Stimulated activated CD4-positive, alpha-beta T cell treated with anti-CD3 and anti-CD28 coated beads, Interleukin-12 subunit alpha, Interleukin-12 subunit beta, amount 100 ng/mL, for 24 hours (primary cell): ENCODE results near the gene DLL3.
"Not testable (repeated sequence)": the region's sequence is repeated elsewhere in the genome, so short reads cannot be mapped to it uniquely, and the experiment has no call there.

Experiments
- DNase-seq, 2 experiments: peaks; one replicate each; pipeline ENCODE4 v3.0.0-alpha.2; 2020; ENCODE audit warnings: low read depth in 2 of 2

Gene DLL3, protein sequence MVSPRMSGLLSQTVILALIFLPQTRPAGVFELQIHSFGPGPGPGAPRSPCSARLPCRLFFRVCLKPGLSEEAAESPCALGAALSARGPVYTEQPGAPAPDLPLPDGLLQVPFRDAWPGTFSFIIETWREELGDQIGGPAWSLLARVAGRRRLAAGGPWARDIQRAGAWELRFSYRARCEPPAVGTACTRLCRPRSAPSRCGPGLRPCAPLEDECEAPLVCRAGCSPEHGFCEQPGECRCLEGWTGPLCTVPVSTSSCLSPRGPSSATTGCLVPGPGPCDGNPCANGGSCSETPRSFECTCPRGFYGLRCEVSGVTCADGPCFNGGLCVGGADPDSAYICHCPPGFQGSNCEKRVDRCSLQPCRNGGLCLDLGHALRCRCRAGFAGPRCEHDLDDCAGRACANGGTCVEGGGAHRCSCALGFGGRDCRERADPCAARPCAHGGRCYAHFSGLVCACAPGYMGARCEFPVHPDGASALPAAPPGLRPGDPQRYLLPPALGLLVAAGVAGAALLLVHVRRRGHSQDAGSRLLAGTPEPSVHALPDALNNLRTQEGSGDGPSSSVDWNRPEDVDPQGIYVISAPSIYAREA

DNA sequence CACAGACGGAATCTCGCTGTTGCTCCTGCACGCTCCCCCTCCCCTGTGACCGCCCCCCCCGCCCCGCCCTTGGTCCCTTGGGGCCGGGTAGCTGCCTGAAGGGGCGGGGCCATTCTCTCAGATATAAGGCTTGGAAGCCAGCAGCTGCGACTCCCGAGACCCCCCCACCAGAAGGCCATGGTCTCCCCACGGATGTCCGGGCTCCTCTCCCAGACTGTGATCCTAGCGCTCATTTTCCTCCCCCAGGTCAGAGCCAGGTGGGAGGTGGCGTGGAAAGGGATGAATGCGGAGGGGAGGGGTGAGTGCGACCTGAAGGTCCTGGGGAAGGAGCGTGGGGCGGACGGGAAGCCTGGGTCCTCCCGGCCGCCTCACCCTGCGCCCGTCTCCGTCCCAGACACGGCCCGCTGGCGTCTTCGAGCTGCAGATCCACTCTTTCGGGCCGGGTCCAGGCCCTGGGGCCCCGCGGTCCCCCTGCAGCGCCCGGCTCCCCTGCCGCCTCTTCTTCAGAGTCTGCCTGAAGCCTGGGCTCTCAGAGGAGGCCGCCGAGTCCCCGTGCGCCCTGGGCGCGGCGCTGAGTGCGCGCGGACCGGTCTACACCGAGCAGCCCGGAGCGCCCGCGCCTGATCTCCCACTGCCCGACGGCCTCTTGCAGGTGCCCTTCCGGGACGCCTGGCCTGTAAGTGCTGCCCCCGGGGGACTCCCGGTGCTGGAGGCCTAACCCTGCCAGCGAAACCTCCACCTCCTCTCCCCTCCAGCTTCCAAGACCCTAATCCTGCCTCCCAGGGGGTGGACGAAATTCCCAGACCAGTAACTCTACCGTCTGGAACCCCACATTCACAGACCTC lies at the start of gene DLL3:
TSS of gene DLL3 (plus strand) at position 150 of the 845 bp plus-strand sequence. CDS start at position 178, 28 bp downstream.
- no peak for DNase-seq

DNA sequence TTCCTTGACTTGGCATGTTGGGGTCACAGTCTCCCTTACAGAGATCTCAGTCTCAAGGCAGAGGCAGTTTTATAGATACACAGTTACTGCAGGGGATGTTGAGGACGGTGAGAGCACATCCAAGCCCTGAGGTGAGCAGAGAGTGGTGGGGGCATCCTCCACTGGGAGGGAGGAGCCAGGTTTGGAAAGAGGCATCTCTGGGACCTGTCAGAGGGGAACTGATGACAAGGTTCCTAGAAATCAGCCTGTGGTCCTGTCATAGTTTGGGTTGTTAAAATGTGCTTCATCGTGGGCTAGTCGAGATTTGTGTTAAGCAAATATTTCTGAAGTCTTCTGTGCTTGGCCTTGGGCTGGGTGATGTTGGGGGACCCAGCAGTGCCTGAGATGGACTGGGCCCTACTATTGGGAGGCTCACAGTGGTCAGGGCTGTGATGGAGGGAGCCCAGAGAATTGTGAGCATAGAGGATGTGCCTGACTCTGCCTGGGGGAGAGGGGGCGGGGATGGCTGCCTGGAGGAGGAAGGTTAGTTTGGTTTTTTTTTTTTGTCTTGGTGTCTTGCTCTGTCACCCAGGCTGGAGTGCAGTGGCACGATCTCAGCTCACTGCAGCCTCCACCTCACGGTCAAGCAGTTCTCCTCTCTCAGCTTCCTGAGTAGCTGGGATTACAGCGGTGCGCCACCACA lies 49.5 kb upstream of the DLL3 start:
- no peak for DNase-seq

DNA sequence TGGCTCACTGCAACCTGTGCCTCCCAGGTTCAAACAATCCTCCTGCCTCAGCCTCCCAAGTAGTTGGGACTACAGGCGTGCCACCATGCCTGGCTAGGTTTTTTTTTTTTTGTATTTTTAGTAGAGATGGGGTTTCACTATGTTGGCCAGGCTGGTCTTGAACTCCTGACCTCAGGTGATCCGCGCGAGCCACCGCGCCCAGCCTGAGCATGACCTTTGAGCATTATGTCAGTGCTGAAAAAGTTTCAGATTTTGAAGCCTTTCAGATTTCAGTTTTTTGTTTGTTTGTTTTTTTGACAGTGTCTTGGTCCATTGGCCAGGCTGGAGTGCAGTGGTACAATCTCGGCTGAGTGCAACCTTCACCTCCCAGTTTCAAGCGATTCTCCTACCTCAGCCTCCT lies 47.5 kb upstream of the DLL3 start:
- not testable (repeated sequence) for DNase-seq

DNA sequence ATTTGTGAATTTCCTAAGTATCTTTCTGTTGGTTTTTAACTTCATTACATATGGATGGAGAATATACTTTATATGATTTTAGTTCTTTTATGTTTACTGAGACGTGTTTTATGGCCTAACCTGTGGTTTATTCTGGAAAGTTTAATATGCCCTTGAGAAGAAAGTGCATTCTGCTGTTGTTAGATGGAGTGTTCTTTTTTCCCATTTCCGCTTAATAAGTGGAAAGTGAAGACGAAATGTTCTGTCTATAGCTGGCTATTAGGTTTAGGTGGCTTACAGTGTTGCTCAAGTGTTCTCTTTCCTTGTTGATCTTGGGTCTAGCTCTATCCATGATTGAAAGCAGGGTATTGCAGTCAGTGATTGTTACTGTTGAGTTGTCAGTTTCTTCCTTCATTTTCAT lies 35.3 kb upstream of the DLL3 start:
- no peak for DNase-seq

DNA sequence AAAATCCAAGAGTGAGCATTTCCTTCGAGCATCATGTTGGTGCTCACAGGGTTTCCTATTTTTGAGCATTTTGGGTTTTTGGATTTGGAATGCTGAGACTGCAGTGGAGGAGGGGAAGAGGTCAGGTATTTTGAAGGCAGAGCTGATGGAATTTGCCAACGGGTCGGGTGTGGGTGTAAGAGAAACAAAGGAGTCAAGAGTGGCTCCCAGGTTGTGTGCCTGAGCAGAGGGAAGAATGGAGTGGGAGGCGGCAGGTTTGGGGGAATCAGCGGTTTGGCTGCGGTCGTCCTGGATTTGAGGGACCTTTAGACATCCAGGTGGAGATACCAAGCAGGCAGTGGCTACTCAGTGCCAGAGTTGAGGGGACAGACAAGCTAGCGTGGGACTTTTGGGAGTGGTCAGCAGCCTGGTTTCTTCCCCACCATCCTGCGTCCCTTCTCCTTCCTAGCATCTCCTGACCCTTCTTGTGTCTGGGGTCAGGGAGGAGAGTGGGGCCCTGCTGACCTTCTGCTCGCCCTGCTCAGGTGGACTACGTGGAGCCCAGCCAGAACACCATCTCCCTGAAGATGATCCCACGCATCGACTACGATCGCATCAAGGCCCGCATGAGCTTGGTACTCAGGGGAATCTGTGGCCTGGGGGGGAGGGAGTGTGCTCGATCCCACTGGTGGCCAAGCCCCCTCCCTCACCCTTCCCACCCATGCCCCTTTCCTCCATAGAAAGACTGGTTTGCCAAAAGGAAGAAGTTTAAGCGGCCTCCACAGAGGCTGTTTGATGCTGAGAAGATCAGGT lies 32.6 kb upstream of the DLL3 start:
- DNase-seq, result no peak

DNA sequence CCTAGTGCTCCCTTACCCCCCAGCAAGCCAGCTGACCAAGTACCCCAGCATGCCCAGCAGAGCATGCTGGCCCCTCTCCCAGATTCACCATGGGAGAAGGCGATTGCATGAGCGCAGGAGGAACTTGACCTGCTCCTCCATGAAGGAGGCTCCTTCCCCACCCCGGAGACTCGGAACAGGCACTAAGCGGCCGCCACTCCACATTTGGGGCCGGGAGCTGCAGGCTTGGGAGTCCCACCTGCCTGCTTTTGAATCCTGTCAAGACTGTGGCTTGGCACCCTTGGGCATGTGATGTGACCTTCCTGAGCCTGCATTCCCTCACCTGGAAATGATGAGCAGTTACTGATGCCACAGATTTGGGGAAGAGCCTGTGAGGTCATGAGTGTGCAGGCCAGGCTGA lies 30.8 kb upstream of the DLL3 start:
- DNase-seq, result no peak

DNA sequence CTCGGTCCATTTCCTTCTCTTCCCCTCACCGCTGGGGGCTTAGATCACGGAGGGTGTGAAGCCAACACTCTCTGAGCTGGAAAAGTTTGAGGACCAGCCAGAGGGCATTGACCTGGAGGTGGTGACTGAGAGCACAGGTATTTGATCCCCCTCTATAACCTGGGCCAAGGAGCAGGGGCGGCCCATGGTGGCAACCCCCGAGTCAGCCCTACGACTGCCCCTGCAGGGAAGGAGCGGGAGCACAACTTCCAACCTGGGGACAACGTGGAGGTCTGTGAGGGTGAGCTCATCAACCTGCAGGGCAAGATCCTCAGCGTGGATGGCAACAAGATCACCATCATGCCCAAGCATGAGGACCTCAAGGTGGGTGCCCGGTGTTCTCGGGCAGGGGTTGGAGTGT lies 29.7 kb upstream of the DLL3 start:
- DNase-seq, result no peak

DNA sequence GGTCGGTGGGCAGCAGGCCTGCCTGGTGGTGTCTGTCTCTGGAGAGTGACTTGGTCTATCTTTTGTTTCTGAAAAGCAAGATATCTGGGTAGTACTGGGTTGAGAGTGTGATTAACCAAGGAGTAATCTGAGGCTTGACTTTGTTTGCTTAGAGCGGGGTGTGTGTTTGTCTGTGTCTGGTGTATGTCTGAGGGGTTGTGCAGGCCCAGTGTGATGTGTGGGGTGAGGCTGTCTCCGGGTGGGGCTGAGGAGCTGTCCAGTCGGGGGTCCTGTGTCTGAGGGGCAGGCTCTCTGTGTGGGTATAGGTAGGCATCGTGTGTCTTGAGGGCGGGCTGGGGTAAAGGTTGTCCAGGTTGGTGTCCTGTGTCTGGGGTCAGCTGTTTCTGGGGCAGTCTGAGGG lies 29.2 kb upstream of the DLL3 start:
- DNase-seq, result no peak

DNA sequence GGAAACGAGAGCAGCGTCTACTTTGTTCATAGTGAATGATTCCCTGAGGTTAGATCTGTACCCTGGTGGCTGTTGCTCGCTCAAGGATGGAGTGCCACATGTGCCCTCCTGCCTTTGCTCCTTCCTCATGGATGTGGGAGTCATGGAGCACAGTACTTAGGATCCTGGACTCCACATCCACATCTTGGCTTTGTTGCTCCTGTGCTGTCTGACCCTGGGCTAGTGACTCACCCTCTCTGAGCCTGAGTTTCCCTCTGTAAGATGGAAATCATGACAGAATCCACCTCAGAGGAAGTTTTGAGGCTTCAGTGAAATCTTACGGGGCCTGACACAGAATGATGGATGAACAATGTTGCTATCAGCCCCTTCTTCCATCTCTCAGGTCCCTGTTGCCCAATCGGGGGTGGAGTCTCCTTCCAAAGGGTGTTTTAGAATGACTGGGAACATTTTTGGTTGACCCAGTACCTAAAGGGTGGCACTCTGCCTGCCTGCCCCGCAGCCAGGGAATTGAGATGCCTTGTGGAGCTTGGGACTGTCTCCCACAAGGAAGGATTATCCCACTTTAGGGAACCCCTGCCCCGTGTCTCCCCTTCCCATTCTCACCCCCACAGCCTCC lies 27.9 kb upstream of the DLL3 start:
- no peak for DNase-seq

DNA sequence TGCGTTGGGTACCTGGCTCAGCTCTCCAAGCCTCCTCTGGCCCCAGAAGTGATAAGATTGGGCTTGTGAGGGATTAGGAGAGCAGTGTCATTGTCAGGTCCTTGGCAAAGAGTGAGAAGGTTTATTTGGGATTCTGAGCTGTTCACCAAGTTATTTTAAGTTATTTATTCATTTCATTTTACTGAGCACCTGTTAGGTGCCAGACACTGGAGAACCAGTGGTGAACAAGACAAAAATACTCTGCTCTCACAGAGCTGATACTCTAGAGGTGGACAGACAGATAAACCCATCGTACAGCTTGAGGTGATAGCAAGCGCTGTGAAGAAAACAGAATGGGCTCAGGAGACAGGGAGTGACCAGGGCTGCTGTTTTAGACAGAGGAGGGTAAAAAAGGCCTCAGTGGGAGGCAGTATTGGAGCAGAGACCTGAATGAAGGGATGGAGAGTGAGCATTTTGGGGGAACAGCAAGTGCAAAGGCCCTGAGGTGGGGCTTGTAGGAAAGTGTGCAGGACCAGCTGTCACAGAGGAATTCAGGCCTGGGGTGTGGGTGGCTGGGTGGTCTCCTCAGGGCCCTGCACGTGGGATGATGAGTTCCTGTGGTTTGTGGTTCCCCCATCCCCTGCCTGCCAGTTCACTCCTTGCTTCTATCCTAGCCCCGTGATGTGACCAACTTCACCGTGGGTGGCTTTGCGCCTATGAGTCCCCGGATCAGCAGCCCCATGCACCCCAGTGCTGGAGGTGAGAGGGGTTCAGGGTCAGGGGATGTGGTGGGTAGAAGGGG lies 26.8 kb upstream of the DLL3 start:
- DNase-seq, result no peak

DNA sequence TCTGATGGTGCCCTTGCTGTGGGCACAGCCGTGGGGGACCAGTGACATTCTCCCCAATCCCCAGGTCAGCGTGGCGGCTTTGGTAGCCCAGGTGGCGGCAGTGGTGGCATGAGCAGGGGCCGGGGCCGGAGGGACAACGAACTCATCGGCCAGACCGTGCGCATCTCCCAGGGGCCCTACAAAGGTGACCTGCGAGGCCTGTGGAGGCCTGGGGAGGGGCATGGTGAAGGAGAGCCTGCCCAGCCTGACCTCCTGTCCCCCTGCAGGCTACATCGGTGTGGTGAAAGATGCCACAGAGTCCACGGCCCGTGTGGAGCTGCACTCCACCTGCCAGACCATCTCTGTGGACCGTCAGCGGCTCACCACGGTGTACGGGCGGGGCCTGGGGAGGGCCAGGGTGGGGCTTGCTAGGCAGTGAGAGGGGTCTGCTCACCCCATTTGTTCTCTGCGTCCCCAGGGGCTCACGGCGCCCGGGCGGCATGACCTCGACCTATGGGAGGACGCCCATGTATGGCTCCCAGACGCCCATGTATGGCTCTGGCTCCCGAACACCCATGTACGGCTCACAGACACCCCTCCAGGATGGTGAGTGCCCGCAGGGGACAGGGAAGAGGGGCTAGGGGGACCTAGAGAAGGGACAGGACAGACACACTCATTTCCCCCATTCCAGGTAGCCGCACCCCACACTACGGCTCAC lies 25.9 kb upstream of the DLL3 start:
- no peak for DNase-seq

DNA sequence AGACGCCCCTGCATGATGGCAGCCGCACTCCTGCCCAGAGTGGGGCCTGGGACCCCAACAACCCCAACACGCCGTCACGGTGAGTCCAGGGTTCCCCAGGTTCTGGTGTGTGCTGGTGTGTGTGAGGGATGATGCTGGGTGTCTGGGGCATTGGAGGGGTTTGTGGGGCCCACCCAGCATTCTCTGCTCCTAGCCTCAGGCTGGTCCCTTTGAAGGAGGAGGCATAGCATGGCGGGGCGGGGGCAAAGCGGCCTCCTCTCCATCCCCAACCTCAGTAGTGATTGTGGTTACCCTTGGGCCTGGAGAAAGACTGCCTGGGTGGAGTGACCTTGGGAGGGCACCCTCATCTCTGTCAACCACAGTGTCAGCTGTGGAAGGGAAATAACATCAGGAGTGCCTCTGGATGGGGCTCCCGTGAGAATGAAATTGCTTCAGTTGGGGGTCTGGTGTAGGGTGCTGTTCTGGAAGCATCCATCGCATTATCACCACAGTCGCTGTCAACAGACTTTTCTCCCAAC lies 25.2 kb upstream of the DLL3 start:
- DNase-seq, result no peak

DNA sequence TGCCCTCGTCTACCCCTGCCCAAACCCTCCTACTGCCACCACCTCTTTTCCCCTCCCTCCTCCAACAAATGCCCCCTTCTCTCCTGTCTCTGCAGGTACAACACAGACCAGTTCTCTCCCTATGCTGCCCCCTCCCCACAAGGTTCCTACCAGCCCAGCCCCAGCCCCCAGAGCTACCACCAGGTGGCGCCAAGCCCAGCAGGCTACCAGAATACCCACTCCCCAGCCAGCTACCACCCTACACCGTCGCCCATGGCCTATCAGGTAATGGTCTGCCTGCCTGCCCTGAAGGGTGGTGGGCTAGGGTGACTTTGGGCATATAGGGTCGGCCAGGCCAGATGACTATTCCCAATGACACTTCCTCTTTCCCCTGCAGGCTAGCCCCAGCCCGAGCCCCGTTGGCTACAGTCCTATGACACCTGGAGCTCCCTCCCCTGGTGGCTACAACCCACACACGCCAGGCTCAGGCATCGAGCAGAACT lies 24.6 kb upstream of the DLL3 start:
- peak; percentile 43 to 70 for DNase-seq

DNA sequence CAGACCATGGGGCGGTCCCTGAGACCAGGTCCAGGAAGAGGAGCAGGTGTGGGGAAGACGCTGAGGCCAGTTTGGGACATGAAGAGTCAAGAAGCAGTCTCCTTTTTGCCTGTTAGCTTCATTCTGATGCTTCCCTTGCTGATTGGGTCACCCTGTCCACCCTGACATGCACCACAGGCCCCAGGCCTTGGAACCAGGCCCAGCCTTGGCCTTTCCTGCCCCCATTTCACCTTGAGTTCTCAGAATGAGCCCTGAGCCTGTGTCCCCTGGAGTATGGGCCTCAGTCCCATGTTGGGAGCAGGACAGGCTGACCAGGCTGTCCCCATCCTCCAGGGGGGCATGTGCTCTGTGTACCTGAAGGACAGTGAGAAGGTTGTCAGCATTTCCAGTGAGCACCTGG lies 23.0 kb upstream of the DLL3 start:
- DNase-seq, result no peak

DNA sequence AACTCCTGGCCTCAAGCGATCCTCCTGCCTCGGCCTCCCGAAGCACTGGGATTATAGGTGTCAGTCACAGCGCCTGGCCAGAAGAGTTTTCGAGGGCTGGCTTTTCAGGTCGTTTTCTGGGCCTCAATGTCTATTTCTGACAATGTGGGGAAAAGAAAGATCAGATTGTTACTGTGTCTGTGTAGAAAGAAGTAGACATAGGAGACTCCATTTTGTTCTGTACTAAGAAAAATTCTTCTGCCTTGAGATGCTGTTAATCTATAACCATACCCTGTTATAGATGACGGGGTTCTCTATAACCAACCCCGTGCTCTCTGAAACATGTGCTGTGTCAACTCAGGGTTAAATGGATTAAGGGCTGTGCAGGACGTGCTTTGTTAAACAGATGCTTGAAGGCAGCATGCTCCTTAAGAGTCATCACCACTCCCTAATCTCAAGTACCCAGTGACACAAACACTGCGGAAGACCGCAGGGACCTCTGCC lies 19.4 kb upstream of the DLL3 start:
- DNase-seq, result not testable (repeated sequence)

DNA sequence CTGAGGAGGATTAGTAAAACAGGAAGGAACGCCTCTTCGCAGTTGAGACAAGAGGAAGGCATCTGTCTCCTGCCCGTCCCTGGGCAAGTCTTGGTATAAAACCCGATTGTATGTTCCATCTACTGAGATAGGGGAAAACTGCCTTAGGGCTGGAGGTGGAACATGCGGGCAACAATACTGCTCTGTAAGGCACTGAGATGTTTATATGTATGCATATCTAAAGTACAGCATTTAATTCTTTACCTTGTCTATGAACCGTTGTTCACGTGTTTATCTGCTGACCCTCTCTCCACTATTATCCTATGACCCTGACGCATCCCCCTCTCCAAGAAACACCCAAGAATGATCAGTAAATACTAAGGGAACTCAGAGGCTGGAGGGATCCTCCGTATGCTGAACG lies 18.8 kb upstream of the DLL3 start:
- no peak for DNase-seq

DNA sequence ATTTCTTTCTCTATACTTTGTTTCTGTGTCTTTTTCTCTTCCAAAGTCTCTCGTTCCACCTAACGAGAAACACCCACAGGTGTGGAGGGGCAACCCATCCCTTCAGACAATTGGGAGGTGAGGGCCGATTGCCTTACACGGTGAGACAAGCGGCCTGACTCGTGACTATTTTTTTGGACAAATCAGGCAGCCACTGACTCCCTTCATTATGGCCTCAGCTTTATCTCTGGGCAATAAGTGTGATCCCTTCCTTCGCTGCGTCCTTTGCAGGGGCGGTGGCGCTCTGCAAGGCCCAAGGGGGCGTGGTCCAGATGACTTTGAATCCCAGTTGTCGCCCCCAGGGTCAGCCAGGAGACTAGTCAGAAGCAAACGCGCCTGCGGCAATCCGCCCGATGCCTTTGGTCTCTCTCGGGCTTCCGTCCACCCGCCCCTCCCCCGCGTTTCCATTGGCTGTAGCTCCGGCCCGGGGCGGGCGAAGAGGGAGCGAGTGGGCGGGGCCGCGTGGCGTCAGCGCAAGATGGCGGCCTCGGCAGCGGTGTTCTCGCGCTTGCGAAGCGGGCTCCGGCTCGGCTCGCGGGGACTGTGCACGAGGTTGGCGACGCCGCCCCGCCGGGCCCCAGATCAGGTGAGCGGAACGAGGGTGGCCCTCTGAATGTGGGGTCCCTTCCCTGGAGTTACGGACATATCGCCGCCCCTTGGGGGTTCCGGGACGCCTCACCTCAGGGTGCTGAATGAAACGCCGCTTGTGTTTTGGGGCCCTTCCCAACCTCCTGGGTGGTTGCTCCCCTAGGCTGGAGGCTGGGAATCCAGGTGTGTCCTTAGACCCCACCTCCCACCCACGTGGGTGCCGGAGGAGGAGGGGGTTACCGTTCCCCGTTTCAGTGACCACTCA lies 18.2 kb upstream of the DLL3 start, which contains the start of gene TIMM50:
TSS of gene TIMM50 (plus strand) at position 502 of the 892 bp plus-strand sequence. CDS start at position 518, 16 bp downstream.
- DNase-seq, result peak; percentile 96 to 99

DNA sequence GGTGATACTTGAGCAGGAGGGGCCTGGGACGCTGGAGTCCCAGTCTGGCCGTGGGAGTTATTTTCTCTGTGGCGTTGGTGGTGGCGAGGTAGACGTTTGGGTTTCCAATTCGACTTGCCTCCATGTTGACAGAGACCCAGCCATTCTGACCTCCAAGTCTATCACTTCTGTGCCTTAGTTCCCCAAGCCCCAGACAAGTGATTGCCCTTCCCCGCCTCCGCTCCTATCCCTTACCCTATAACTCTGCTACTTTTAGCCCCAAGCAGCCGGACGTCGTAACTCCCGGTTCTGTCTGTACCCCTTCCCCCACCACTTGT lies 17.6 kb upstream of the DLL3 start:
- no peak for DNase-seq
